AG08395 (cell line): ENCODE data around the gene NRXN3.

ENCODE experiments used
- DNase-seq: peaks from one replicate; pipeline ENCODE4 v3.0.0; 2012; ENCODE audit warnings: mixed read lengths, low spot score

Gene NRXN3

DNA sequence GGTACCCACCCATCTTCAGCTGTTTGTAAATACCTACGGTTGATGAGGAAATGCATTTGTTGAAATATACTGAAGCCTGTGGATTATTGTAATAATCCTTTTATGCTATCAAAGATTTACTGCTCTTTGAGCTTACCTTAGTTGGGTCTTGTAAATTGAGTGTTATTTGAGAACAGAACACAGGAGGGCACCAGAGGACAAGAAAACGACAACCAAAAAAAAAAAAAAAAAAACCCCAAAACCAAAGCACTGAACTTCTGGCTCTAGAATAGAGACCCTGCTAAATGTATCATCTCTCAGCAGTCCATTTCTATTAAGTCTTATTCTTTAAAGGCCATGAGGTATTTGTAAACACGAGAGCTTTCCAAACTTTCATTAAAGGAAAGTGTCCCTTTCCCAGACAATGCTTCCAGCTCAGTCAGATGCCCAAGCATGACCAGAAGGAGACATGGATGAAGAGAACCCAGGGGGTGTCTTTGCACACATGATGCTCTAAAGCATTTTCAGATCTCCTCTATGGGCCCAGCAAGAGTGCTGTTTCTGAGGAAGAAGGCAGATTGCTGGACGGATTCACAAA lies 763.9 kb downstream of the NRXN3 start:
- DNase-seq, result peak; percentile 14

DNA sequence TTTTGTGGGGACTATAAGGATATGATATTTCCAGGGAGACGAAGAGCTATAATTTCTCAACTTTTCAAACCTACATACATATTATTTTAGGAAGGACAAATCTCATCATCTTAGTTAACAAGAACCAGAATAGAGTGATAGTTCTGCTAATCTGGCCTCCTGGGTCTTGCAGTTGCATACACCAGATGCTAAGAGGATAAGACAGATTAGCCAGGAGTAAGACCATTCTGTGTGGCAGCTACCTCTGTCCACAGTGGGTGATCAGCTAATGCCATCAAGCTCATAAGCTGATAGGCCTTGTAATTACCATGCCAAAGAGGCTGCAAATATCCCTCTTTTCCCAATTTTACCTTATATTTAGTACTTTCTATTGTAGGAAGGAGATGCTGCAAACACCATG lies 776.8 kb downstream of the NRXN3 start:
- DNase-seq, result no peak

DNA sequence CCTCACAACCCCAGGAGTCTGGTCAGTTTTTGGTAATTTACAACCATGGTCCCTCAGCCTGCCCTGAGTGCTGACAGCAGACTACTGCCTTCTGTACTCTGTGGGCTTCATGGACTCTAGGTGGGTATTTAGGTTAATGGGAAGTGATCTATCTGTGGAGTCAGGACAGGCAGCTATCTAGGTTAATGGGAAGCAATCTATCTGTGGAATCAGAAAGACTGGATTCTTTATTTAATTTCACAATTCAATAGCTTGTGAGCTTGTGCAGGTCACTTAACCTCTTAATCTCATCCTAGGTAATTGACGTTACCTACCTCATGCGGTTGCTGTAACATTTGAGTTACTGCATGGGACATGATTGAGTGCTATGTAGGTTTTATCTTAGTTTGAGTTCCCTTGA lies 777.5 kb downstream of the NRXN3 start:
- no peak for DNase-seq

DNA sequence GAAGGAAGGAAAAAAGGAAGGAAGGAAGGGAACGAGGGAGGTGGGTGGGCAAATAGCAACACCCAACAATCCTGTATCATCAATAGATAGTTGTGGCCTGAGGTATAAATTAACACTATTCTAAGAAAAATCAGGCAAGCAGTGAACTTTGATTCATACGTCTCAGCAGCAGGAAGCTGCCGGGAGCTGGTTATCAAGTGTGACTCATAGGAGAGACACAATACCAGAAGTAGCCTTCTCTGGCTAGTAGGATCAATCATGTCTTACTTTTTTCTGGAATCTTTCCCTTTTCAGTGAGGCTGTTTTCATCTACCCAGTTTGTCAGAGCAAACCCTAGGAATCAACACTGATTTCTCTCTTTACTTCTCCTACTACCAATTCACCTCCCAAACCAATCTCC lies 780.5 kb downstream of the NRXN3 start:
- no peak for DNase-seq

- no peak for DNase-seq
Measured at GRCh38 chr14:78951602-78952001, 781.4 kb downstream of the NRXN3 start.

DNA sequence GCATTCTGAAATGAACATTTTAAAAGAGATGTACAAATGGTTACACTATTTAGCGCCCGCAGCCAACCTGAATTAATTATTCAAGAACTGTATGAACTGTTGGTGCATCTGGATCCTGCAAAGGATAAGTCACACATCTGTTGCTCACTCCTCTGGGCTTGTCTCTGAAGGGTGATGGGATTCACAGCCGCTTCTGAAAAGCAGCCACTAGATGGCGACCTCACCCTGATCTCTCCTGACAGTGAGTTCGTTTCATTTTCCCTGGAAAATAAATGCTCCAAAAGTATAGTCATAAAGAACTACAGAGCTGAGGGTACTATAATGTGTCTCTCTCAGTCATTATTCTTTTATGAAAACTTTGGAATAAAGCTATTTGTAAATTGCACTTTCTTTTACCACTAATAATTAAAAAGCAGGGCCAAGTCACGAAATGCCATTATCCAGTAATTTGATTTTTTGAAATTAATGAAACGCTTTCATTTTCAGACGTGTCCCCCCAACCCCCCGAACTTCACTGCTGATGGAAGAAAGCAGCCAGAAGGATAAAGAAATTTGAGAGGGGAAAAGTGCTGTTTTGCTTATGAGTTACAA lies 789.6 kb downstream of the NRXN3 start:
- peak; percentile 77 for DNase-seq

DNA sequence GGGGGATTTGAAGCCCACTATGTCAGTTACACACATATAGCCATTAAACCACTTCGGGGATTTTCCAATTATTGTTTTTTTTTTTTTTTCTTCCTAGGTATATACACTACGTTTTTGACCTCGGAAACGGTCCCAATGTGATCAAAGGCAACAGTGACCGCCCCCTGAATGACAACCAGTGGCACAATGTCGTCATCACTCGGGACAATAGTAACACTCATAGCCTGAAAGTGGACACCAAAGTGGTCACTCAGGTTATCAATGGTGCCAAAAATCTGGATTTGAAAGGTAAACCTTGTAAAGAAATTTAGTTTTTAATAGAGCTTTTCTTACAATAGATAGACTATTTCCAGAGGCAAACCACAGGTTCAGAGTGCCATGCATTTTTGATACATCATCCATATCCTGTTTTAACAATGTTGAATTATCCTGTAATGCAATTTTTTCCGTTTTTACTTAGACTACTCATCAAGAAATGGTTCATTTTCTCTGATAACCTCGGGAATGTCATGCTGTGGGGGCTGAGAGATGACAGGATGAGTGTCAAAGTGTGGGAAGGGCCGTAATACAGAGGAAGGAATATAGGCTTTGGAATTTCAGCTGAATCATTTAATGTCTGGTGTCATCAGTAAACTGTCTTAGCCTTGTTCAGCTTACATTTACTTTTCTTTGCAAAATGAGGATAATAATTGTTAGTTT lies 797.1 kb downstream of the NRXN3 start:
- no peak for DNase-seq

DNA sequence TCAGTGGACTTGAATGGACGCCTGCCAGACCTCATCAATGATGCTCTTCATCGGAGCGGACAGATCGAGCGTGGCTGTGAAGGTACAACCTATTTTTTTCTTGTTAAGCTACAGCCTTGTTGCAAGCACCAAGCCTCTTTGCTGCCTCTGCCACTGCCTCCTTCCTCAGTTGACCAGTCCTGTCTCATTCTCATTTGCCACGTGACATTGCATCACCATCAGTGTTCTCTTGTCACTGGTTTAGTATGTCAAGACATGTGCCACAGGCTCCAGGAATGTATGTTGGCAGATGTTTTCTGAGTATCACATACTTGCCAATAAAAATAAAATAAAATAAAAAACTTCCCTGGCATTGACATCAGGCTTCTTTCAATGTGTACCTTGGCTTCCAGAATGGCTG lies 798.1 kb downstream of the NRXN3 start:
- DNase-seq, result no peak

- DNase-seq, result no peak
Measured at GRCh38 chr14:78970677-78971076, 800.5 kb downstream of the NRXN3 start.

DNA sequence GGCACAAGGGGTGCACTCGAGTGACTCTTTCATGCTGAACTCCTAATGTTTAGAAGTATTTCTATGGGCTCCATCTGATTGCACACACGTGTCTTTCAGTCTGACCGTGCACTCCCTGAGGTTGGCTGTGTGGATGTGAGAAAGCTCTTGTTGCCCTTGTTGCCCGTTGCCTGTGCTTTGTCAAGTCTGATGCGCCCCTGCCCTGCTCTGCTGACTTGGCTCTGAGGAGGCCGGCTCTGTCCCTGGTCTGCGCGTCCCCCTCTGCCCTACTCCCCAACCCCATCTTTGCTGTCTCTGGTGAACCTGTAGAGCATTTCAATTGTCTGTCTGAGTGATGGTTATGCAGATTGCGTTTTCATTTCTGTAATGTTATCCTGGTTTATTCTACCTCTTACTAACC lies 802.3 kb downstream of the NRXN3 start:
- no peak for DNase-seq

DNA sequence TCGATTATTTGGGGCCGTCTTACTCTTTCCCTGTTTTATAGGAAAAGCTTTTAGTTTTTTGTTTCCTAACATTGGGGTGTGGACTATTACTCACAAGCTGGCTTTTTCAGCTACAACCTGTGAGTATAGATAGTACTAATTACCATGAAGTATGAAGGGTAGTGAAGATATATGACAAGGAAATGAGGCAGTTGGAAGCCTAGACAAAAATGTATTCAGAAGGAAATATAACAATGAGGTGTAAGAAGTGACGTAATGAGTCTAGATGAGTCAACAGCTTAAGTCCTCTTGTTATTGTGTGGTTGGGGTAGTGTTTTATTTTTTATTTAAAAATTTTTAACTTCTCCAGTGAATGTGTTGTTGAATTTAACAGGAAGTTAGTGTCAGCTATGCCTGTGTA lies 804.5 kb downstream of the NRXN3 start:
- no peak for DNase-seq

DNA sequence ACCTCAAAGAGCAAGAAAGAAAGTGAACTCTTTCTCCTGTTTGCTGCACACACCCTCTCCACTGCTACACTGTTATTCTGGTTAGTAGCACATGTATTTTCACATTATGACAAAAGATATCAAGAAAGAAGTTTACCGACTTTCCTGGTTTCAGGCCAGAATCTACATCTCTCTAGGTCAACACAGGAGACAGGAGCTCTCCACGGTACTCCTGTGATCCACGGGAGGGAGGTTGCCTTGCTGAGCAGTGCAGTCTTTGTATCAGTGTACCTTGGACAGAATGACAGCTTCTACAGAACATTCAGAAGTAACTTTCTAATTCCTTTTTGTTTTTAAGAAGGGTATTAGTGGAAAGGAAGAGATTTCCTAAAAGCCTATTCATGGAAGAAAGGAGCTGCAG lies 805.6 kb downstream of the NRXN3 start:
- no peak for DNase-seq

- DNase-seq, result no peak
Measured at GRCh38 chr14:78978896-78979295, 808.7 kb downstream of the NRXN3 start.

GRCh38 chr14:78982551-78982950 lies 812.4 kb downstream of the NRXN3 start:
- no peak for DNase-seq

GRCh38 chr14:78983126-78983525 lies 813.0 kb downstream of the NRXN3 start:
- no peak for DNase-seq

- DNase-seq, result no peak
Measured at GRCh38 chr14:78985668-78986381, 815.7 kb downstream of the NRXN3 start.

DNA sequence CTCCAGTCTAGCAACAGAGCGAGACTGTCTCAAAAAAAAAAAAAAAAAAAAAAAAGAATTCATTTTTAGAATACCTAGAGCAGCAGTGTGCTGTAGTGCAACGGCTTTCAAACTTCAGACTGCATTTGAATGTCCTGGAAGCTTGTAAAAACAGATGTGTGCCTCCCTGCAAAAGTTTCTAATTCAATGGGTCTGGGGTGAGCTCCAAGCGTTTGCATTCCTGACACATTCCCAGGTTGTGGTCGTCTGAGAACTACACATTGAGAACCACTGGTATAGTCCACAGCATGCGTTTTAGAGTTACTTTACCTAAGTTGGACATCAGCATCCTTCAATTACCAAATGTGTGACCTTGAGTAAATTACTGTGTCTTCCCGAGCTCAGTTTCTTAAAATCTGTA lies 816.8 kb downstream of the NRXN3 start:
- no peak for DNase-seq

DNA sequence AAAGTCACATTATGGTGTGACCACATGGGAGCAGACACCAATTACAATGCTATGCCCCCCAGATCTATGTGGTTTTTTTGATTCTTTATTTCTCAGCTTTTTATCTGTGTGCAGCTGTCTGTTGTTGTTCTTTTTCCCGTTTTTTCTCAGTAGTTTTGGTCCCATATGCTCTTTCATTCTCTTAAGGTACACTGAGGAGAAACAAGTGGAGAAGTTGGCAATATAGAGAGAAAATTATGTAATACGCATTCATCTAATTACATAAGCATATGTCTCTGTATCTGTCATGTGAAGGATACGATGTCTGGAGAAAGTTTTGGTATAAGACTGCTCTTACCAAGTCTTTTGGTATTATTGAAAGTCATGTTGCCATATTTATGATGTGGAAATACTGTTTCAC lies 819.0 kb downstream of the NRXN3 start:
- DNase-seq, result no peak

DNA sequence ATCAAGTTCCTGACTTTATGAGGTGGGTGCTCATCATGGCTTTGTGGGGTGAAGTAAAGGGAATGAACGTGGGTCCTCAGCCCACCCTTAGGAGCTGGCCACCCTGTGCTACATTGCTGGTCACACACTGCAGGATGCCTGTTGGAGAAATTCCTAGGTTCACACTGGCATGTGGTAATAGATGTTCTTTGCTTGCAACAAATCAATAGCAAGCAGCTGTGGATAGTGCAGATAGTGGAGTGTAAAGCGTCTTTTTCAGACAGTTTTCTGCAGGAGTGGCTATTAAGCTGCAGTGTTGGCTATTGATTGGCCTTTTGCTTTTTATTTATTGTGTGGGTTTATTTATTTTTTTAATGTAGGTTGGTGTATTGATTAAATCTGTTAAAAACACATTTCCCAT lies 822.7 kb downstream of the NRXN3 start:
- no peak for DNase-seq

DNA sequence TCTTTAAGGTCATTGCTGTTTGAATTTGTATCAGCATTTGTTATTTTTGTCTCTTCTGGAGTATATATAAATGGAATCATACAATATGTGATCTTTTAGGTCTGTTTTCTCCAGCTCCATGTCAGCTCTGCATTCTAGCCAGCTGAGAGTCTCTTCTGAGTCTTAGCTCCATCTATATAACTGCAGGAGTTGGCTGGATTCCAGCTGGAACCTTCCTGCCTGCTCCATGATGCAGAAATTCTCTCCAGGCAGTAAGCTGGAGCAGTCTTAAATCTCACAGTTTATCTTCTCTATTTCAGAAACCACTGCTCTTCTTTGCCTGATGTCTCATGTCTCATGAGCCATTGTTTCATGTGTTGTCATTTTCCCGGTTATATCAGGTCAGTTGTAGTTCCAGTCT lies 827.6 kb downstream of the NRXN3 start:
- DNase-seq, result no peak

- no peak for DNase-seq
Measured at GRCh38 chr14:79009286-79009685, 839.1 kb downstream of the NRXN3 start.

DNA sequence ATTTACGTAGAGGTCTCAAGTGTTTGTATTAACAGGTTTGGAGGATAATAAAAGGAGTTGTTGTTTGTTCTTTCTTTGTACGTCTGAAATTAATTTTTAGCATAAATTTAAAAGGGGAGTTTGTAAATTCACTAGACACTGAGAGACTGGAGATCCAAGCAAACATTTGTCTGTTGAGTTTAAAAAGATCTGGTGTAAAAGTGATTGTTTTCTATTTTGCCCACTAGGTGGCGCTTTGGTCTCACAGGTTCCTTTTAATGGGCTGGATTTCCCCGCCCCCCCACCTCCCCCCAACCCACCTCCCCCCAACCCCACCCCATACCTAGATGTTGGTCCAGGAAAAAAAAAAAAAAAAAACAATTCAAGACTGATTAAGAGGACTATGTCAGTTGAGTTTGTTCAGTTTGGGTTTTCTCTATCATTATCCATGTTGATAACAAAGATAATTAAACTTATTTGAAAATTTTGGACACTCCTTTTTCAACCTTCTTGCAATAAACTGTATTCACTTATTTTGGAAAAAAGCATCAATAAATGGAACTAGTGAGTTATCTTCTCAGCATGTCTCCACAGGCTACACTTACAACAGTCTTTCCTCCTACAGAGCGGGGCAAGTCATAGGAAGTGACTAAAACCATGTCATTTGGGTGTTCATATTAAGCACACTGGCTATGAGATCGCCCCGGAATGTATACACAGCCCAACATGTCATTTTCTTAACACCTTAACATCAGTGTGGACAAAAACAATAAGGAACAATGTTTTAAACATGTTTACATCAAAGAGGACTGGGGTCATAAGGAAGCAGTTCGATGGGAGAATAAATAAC lies 841.1 kb downstream of the NRXN3 start:
- DNase-seq, result no peak

DNA sequence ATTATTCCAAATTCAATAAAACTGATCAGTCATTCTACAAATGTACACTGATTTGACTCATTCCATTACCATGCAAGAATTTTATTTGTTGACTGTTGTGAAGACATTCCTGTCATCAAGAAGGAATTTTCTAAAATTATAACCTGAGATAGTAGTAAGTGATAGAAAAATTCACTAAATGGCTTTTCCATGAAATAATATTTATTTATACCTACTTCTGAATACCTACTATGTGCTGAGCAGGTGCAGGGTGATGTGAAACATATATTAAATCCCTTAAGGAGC lies 841.7 kb downstream of the NRXN3 start:
- no peak for DNase-seq
